Activated CD8-positive, alpha-beta memory T cell treated with anti-CD3 and anti-CD28 coated beads for 48 hours (primary cell): ENCODE results near the gene BPIFB3.
A peak's percentile ranks its signal among the peaks of the same experiment; 100 is the strongest.

ENCODE experiments used
- DNase-seq, 3 experiments: peaks; one replicate each; pipeline ENCODE4 v3.0.0-alpha.2; 2020; ENCODE audit warnings: low read depth in 2 of 3, low spot score in 2 of 3

Gene BPIFB3

GRCh38 chr20:33053291-33054106 lies at the start of gene BPIFB3:
Gene BPIFB3, plus strand, starts transcription at chr20:33053903. Its CDS starts 1,533 bp downstream, at chr20:33055436.
- no peak for DNase-seq

- DNase-seq, result no peak
Observed at GRCh38 chr20:33004141-33004751, 49.5 kb upstream of the BPIFB3 start, which contains the start of gene SUN5. Gene SUN5, minus strand, starts transcription at chr20:33004433. Its CDS starts 93 bp downstream, at chr20:33004340.

- DNase-seq, result peak in 1 of 3 experiments; percentile 21
Observed at GRCh38 chr20:33005132-33005566, 48.6 kb upstream of the BPIFB3 start.

- no peak for DNase-seq
Observed at GRCh38 chr20:33005908-33006775, 47.6 kb upstream of the BPIFB3 start.

GRCh38 chr20:33006776-33007375 lies 46.8 kb upstream of the BPIFB3 start:
- DNase-seq, result no peak

- DNase-seq, result no peak
Observed at GRCh38 chr20:33007376-33008335, 46.0 kb upstream of the BPIFB3 start, which contains the start of gene BPIFB2. Gene BPIFB2, plus strand, starts transcription at chr20:33007704. Its CDS starts 871 bp downstream, at chr20:33008575.

GRCh38 chr20:33008336-33009213 lies 45.1 kb upstream of the BPIFB3 start:
- no peak for DNase-seq

GRCh38 chr20:33009214-33010132 lies 44.2 kb upstream of the BPIFB3 start:
- DNase-seq, result no peak

GRCh38 chr20:33010133-33010504 lies 43.6 kb upstream of the BPIFB3 start:
- DNase-seq, result no peak

GRCh38 chr20:33010674-33011449 lies 42.8 kb upstream of the BPIFB3 start:
- DNase-seq, result no peak

- no peak for DNase-seq
Observed at GRCh38 chr20:33012327-33013189, 41.1 kb upstream of the BPIFB3 start.

- no peak for DNase-seq
Observed at GRCh38 chr20:33013701-33014326, 39.9 kb upstream of the BPIFB3 start.

- DNase-seq, result no peak
Observed at GRCh38 chr20:33014336-33015113, 39.2 kb upstream of the BPIFB3 start.

- DNase-seq, result no peak
Observed at GRCh38 chr20:33015114-33015484, 38.6 kb upstream of the BPIFB3 start.
